GM23338 (cell line): Measurements from ENCODE around the gene PNPLA8. TPM values are rescaled to one million over a fixed set of nuclear protein-coding genes. Genes with fewer than 3 reads are reported as not detected.
A peak's percentile ranks its signal among the peaks of the same experiment; 100 is the strongest.

Experiments used
- ATAC-seq: fragments of 200-7000 bp; cut with Tn5 transposase; 3 replicates; pipeline ENCODE4 v1.9.1; 2020
- DNase-seq: peaks from one replicate; pipeline ENCODE4 v3.0.0-alpha.2; 2015; ENCODE audit warnings: low spot score
- H2AFZ ChIP-seq: fragments of 200-600 bp; sonication (generic); 2 replicates; pipeline ENCODE4 v1.8.0; 2016; ENCODE audit warnings: antibody characterized with exemption, mild to moderate bottlenecking, moderate library complexity
- H3F3A ChIP-seq: fragments of 200-600 bp; sonication (generic); replicated peaks from 2 replicates; pipeline ENCODE4 v1.8.0; 2017; ENCODE audit warnings: antibody characterized with exemption, mixed run types, low read depth
- H3K27ac ChIP-seq: fragments of 200-600 bp; sonication (generic); 2 replicates; pipeline ENCODE4 v1.6.1; 2016; ENCODE audit warnings: low read depth
- H3K27me3 ChIP-seq: fragments of 200-600 bp; sonication (generic); 2 replicates; pipeline ENCODE4 v1.8.0; 2016; ENCODE audit warnings: mild to moderate bottlenecking, mixed run types, moderate library complexity; ENCODE audit not compliant: insufficient read depth
- H3K36me3 ChIP-seq: fragments of 200-600 bp; sonication (generic); 2 replicates; pipeline ENCODE4 v1.8.0; 2016; ENCODE audit warnings: mild to moderate bottlenecking; ENCODE audit not compliant: insufficient read depth
- H3K4me1 ChIP-seq: fragments of 200-600 bp; sonication (generic); 2 replicates; pipeline ENCODE4 v1.8.0; 2016; ENCODE audit warnings: mild to moderate bottlenecking, moderate library complexity; ENCODE audit not compliant: insufficient read depth
- H3K4me2 ChIP-seq: fragments of 200-600 bp; sonication (generic); 2 replicates; pipeline ENCODE4 v1.7.1; 2017; ENCODE audit warnings: mixed run types
- H3K4me3 ChIP-seq: fragments of 200-600 bp; sonication (generic); 2 replicates; pipeline ENCODE4 v1.6.1; 2016; ENCODE audit warnings: mixed run types
- H3K79me2 ChIP-seq: fragments of 200-600 bp; sonication (generic); replicated peaks from 2 replicates; pipeline ENCODE4 v1.8.0; 2017; ENCODE audit warnings: mild to moderate bottlenecking; ENCODE audit not compliant: insufficient read depth
- H3K9me2 ChIP-seq: fragments of 200-600 bp; sonication (generic); 2 replicates; pipeline ENCODE4 v1.8.0; 2017; ENCODE audit not compliant: insufficient read depth
- H4K20me1 ChIP-seq: fragments of 200-600 bp; sonication (generic); replicated peaks from 2 replicates; pipeline ENCODE4 v1.8.0; 2017; ENCODE audit warnings: mild to moderate bottlenecking; ENCODE audit not compliant: insufficient read depth
- H3K27ac Mint-ChIP-seq: 2 replicates; pipeline ENCODE4 v1.8.0; 2020; ENCODE audit warnings: inconsistent platforms, mild to moderate bottlenecking, moderate library complexity, mixed read lengths
- H3K27me3 Mint-ChIP-seq: 3 replicates; pipeline ENCODE4 v1.8.0; 2022; ENCODE audit warnings: low read depth, mild to moderate bottlenecking, moderate library complexity, mixed read lengths, inconsistent platforms; ENCODE audit not compliant: insufficient read depth, poor library complexity
- H3K36me3 Mint-ChIP-seq: 3 replicates; pipeline ENCODE4 v1.8.0; 2021; ENCODE audit warnings: low read depth, mild to moderate bottlenecking, inconsistent platforms, moderate library complexity, mixed read lengths
- H3K4me1 Mint-ChIP-seq: 3 replicates; pipeline ENCODE4 v1.8.0; 2020; ENCODE audit warnings: mild to moderate bottlenecking, inconsistent platforms, mixed read lengths
- H3K4me3 Mint-ChIP-seq: 3 replicates; pipeline ENCODE4 v1.8.0; 2021; ENCODE audit warnings: moderate library complexity, mild to moderate bottlenecking, inconsistent platforms, mixed read lengths
- H3K9me3 Mint-ChIP-seq: 3 replicates; pipeline ENCODE4 v1.8.0; 2020; ENCODE audit warnings: moderate library complexity, mild to moderate bottlenecking, inconsistent platforms, mixed read lengths
- CTCF ChIP-seq, 2 experiments: fragments of 200-600 bp in 1 of 2; sonication (generic) in 1 of 2; conservative IDR thresholded peaks; 2 replicates each; pipeline versions ENCODE4 v1.5.1 to v1.6.1; 2016 to 2017; ENCODE audit warnings: antibody characterized with exemption in 2 of 2, low read depth in 2 of 2, mild to moderate bottlenecking in 2 of 2, moderate library complexity in 1 of 2
- EZH2 ChIP-seq: fragments of 200-600 bp; sonication (generic); IDR thresholded peaks from one replicate; pipeline ENCODE4 v1.8.0; 2017; ENCODE audit warnings: antibody characterized with exemption, mild to moderate bottlenecking, low read depth; ENCODE audit not compliant: unreplicated experiment
- NANOG ChIP-seq: IDR thresholded peaks from 2 replicates; pipeline ENCODE4 v1.6.1; 2016; ENCODE audit warnings: antibody characterized with exemption, borderline replicate concordance
- POLR2AphosphoS5 ChIP-seq: IDR thresholded peaks from 2 replicates; pipeline ENCODE4 v1.6.1; 2016; ENCODE audit warnings: antibody characterized with exemption, low read depth
- ZNF331 ChIP-seq: fragments of 250-450 bp; sonication (Bioruptor Pico); IDR thresholded peaks from 2 replicates; pipeline ENCODE4 v1.5.0; 2020; ENCODE audit warnings: low read depth, mild to moderate bottlenecking, moderate library complexity
- ZNF462 ChIP-seq: fragments of 250-450 bp; sonication (Bioruptor Pico); IDR thresholded peaks from 2 replicates; pipeline ENCODE4 v1.5.0; 2020; ENCODE audit warnings: mild to moderate bottlenecking, moderate library complexity
- polyA plus RNA-seq: library from polyadenylated mRNA; unstranded; fragments of >200 nt; fragmentation: Nextera tagmentation; extraction: Ambion mirVana; gene quantifications from 2 replicates; pipeline ENCODE4 v1.2.1, GENCODE V29; 2016
- total RNA-seq: library from RNA; depleted of rRNA; stranded (reverse); fragments of >200 nt; shearing (Covaris generic); gene quantifications from 2 replicates; pipeline ENCODE4 v1.2.3, GENCODE V29; 2014

PNPLA8 gene
- total and polyA plus RNA-seq, 2 experiments from 2014 or later: 12.5 to 13.6 TPM

- TF ChIP-seq CTCF (conservative IDR thresholded peaks at IDR 0.05; ENCODE audit: low read depth in 2 of 2) (no peak), ZNF462 (CRISPR knock-in tag) (no peak), NANOG (no peak), ZNF331 (CRISPR knock-in tag) (no peak)
Observed at GRCh38 chr7:108456845-108457540, 68.9 kb downstream of the PNPLA8 start (continued).

- H3K27me3 ChIP-seq: peaks cover 57% of the 10 kb centered on the region
- 0 out of 2 replicates have a peak, but pooled peaks cover 2% of the 10 kb centered on the region for H3F3A ChIP-seq
- no peak within 1 kb of the TSS for H3K27ac Mint-ChIP-seq
- no peak within 1 kb of the TSS for H3K27ac ChIP-seq
- H2AFZ ChIP-seq: peak within 1 kb of the TSS; percentile 99
- no peaks in the 10 kb centered on the region for H3K9me2 ChIP-seq
- ATAC-seq: peak; percentile 61
- peaks cover 19% of the 10 kb centered on the region for H3K4me1 ChIP-seq
- H3K27me3 Mint-ChIP-seq: peaks cover 35% of the 10 kb centered on the region
- no peaks in the 10 kb centered on the region for H3K79me2 ChIP-seq
- H3K9me3 Mint-ChIP-seq: no peaks in the 10 kb centered on the region
- peaks cover 14% of the 10 kb centered on the region for H4K20me1 ChIP-seq
- peak within 1 kb of the TSS; percentile 85 for H3K4me3 ChIP-seq
- no peaks in the 10 kb centered on the region; the same call in 2 of the 3 replicates for H3K36me3 Mint-ChIP-seq
- H3K4me3 Mint-ChIP-seq: peak within 1 kb of the TSS; percentile 84
- peaks cover 25% of the 10 kb centered on the region for H3K4me1 Mint-ChIP-seq
- DNase-seq: peak; percentile 97
- H3K4me2 ChIP-seq: peak within 1 kb of the TSS; percentile 97
- no peaks in the 10 kb centered on the region for H3K36me3 ChIP-seq
- 0 out of 2 replicates have a peak, but pooled peaks have one; percentile 5 for TF ChIP-seq POLR2AphosphoS5
- no peak for TF ChIP-seq EZH2
Observed at GRCh38 chr7:108455998-108456677, 69.8 kb downstream of the PNPLA8 start, which contains the start of gene NRCAM. Gene NRCAM, minus strand, starts transcription at chr7:108456436. Its CDS starts 216,372 bp downstream, at chr7:108240064.
